NOMO-1 treated with dmso at 0.1 percent for 144 hours (cell line): ENCODE data around the gene UGT1A6.
"Not testable (repeated sequence)": the region's sequence is repeated elsewhere in the genome, so short reads cannot be mapped to it uniquely, and the experiment has no call there.

Experiments used
- DNase-seq: peaks from one replicate; lab custom pipeline; 2025; ENCODE audit not compliant: unreplicated experiment; lab: John Stamatoyannopoulos, UW

The UGT1A6 gene

GRCh38 chr2:233714121-233714520, 21.4 kb downstream of the UGT1A6 start:
- no peak for DNase-seq

GRCh38 chr2:233718552-233718951, 25.9 kb downstream of the UGT1A6 start, which contains the start of gene UGT1A4:
TSS of gene UGT1A4 (plus strand) at chr2:233718736. CDS start at chr2:233718821, 85 bp downstream.
- no peak for DNase-seq

GRCh38 chr2:233728723-233729301, 36.1 kb downstream of the UGT1A6 start, which contains the start of gene UGT1A3:
TSS of gene UGT1A3 (plus strand) at chr2:233729042. CDS start at chr2:233729127, 85 bp downstream.
- no peak for DNase-seq

- DNase-seq = not testable (repeated sequence)
Measured at GRCh38 chr2:233736868-233737653, 44.4 kb downstream of the UGT1A6 start.

GRCh38 chr2:233740870-233741269, 48.2 kb downstream of the UGT1A6 start:
- DNase-seq = no peak

GRCh38 chr2:233743464-233744259, 51.0 kb downstream of the UGT1A6 start:
- DNase-seq = no peak

GRCh38 chr2:233745073-233745755, 52.5 kb downstream of the UGT1A6 start:
- no peak for DNase-seq

GRCh38 chr2:233745838-233746237, 53.1 kb downstream of the UGT1A6 start:
- not testable (repeated sequence) for DNase-seq

GRCh38 chr2:233746475-233747282, 54.0 kb downstream of the UGT1A6 start:
- no peak for DNase-seq

- DNase-seq = no peak
Measured at GRCh38 chr2:233747283-233747544, 54.5 kb downstream of the UGT1A6 start.

GRCh38 chr2:233750689-233751088, 58.0 kb downstream of the UGT1A6 start:
- not testable (repeated sequence) for DNase-seq

- DNase-seq = not testable (repeated sequence)
Measured at GRCh38 chr2:233751212-233752009, 58.7 kb downstream of the UGT1A6 start.

GRCh38 chr2:233754872-233755611, 62.4 kb downstream of the UGT1A6 start:
- no peak for DNase-seq

GRCh38 chr2:233756429-233757081, 63.9 kb downstream of the UGT1A6 start:
- DNase-seq = no peak

- DNase-seq = no peak
Measured at GRCh38 chr2:233758141-233758540, 65.5 kb downstream of the UGT1A6 start.

GRCh38 chr2:233758849-233759248, 66.2 kb downstream of the UGT1A6 start:
- no peak for DNase-seq

GRCh38 chr2:233760043-233760442, 67.4 kb downstream of the UGT1A6 start, which contains the start of gene UGT1A1:
TSS of gene UGT1A1 (plus strand) at chr2:233760270. CDS start at chr2:233760288, 18 bp downstream.
- DNase-seq = no peak

GRCh38 chr2:233761040-233761769, 68.5 kb downstream of the UGT1A6 start:
- no peak for DNase-seq
